Esophagus muscularis mucosa (tissue), 3 donors: ENCODE data around the gene COX6A2.

Experiments
- CTCF ChIP-seq, 3 experiments: fragments of 200-600 bp in 2 of 3; fragments of 450-650 bp in 1 of 3; sonication (generic) in 2 of 3; IDR thresholded peaks; one replicate each; pipeline ENCODE4 v1.5.1; 2017 to 2019; ENCODE audit warnings: antibody characterized with exemption in 3 of 3, mild to moderate bottlenecking in 2 of 3, moderate library complexity in 1 of 3
- POLR2A ChIP-seq: fragments of 450-650 bp; IDR thresholded peaks from one replicate; pipeline ENCODE4 v1.6.1; 2017; ENCODE audit warnings: antibody characterized with exemption, moderate library complexity, mild to moderate bottlenecking, low read depth
- POLR2AphosphoS5 ChIP-seq, 2 donors: sonication (generic); formaldehyde crosslinking; IDR thresholded peaks; one replicate each; pipeline ENCODE4 v1.6.1; 2017; ENCODE audit warnings: antibody characterized with exemption in 2 of 2

- TF ChIP-seq CTCF (IDR thresholded peaks at IDR 0.05) (no peak), POLR2AphosphoS5 (IDR thresholded peaks at IDR 0.05) (no peak), POLR2A (no peak)
Observed at GRCh38 chr16:31386157-31386984, 41.8 kb downstream of the COX6A2 start.
